DND-41 (cell line): ENCODE measurements around the gene SEL1L2.

ENCODE experiments used
- CTCF ChIP-seq: IDR thresholded peaks from 2 replicates; pipeline ENCODE4 v1.5.1; 2012; ENCODE audit warnings: borderline replicate concordance, low read length, moderate library complexity, mild to moderate bottlenecking; ENCODE audit not compliant: poor library complexity, severe bottlenecking; ENCODE audit errors: extremely low read depth
- EZH2 ChIP-seq: IDR thresholded peaks from 3 replicates; pipeline ENCODE4 v1.6.1; 2012; ENCODE audit warnings: borderline replicate concordance, low read depth, mild to moderate bottlenecking, moderate library complexity, low read length, inconsistent platforms; ENCODE audit not compliant: severe bottlenecking

- TF ChIP-seq EZH2 (no peak), CTCF (no peak)
These were observed 111.8 kb downstream of the SEL1L2 start for GRCh38 chr20:13878566-13878965.
